Left ventricle myocardium inferior (tissue), 1 donor: ENCODE measurements around the gene LUZP2. TPM values are rescaled to one million over a fixed set of nuclear protein-coding genes. Genes with fewer than 3 reads are reported as not detected.

Experiments used
- DNase-seq: peaks from one replicate; pipeline ENCODE4 v3.0.0-alpha.2; 2020
- H3K27ac ChIP-seq: fragments of 200-600 bp; replicated peaks from 2 replicates; pipeline ENCODE4 v1.8.0; 2021
- H3K27me3 ChIP-seq: fragments of 200-600 bp; 2 replicates; pipeline ENCODE4 v1.8.0; 2021; ENCODE audit warnings: low read depth
- H3K36me3 ChIP-seq: fragments of 200-600 bp; 2 replicates; pipeline ENCODE4 v1.8.0; 2021
- H3K4me1 ChIP-seq: fragments of 200-600 bp; 2 replicates; pipeline ENCODE4 v1.8.0; 2021
- H3K4me3 ChIP-seq: fragments of 200-600 bp; 2 replicates; pipeline ENCODE4 v1.8.0; 2021; ENCODE audit warnings: mild to moderate bottlenecking, moderate library complexity
- H3K9me3 ChIP-seq: fragments of 200-600 bp; replicated peaks from 2 replicates; pipeline ENCODE4 v1.8.0; 2021
- CTCF ChIP-seq: fragments of 200-600 bp; IDR thresholded peaks from 2 replicates; pipeline ENCODE4 v1.8.0; 2021; ENCODE audit warnings: antibody characterized with exemption, mild to moderate bottlenecking, borderline replicate concordance
- intact Hi-C: fragments of 100-400 bp; cut with micrococcal nuclease; formaldehyde crosslinking; loops from one replicate; pipeline ENCODE4 v1.11.0; 2022
- total RNA-seq: library from RNA; stranded (reverse); fragmentation: NEBNext Ultra II Directional; extraction: Animal tissue kit (Norgen Biotek cat#: 25700); gene quantifications from one replicate; pipeline ENCODE4 v1.2.1, GENCODE V29; 2021
- donor health status: DM: no; HTN: yes; CAD: no; lungs with severe emphysema.

LUZP2 gene
- total RNA-seq, 1 donor from 2014 or later: not detected

DNA sequence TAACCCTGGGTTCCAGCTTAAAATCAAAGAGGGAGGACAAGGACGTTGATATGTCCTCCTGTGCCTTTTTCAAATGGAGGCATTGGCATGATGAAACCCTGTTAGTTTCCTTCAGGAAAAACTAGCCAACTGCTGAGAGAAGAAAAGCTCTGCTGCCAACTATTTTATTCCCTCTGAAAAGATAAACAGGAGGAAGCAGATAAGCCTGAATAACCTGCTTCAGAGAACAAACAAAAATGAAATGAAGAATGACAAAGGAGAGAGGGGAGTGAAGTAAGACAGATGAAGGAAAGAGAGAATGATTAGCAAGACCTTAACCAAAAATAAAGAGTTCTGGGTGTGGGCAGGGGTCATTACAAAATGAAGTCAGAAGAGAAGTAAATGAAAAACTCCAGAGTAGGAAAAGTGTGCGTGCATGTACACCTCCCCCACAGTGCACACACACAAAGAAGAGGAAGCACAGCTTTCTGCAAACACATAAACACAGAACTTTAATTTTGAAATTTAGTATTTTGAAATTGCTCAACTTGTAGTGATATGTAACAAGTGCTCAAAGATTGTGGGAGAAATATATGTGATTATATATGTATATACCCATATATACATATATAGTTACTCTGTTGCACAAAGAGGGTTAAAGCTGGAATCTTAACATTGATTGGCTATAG is 332.2 kb downstream of the LUZP2 start:
- intact Hi-C loops: no loop called here
- no peak for DNase-seq
- no peaks in the 10 kb centered on the region for H3K9me3 ChIP-seq
- no peaks in the 10 kb centered on the region for H3K4me1 ChIP-seq
- TF ChIP-seq CTCF: no peak
- no peaks in the 10 kb centered on the region for H3K36me3 ChIP-seq
- H3K4me3 ChIP-seq: no peak overlapping the region
- no peaks in the 10 kb centered on the region for H3K27me3 ChIP-seq
- H3K27ac ChIP-seq: no peak overlapping the region

DNA sequence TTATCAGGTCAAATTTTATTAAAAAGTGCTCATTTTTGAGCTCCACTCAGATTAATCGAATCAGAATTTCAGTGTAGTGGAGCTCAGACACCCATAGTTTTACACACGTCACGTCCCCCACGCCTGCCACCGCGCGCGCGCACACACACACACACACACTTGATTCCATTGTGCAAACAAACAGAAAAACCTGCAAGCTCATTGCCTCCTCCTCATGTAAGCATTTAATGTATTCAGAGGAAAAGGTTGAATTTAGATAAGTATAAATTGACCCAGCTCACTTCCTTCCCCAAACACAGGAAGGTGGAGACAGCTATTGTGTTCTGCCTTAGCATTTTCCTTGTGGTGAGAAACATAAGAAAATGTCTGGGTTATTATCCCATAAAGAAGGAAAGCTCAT is 336.7 kb downstream of the LUZP2 start:
- intact Hi-C loops: no loop called here
- H3K4me1 ChIP-seq: no peaks in the 10 kb centered on the region
- H3K27me3 ChIP-seq: no peaks in the 10 kb centered on the region
- no peak for DNase-seq
- H3K9me3 ChIP-seq: no peaks in the 10 kb centered on the region
- H3K4me3 ChIP-seq: no peak overlapping the region
- no peak overlapping the region for H3K27ac ChIP-seq
- TF ChIP-seq CTCF: no peak
- no peaks in the 10 kb centered on the region for H3K36me3 ChIP-seq

DNA sequence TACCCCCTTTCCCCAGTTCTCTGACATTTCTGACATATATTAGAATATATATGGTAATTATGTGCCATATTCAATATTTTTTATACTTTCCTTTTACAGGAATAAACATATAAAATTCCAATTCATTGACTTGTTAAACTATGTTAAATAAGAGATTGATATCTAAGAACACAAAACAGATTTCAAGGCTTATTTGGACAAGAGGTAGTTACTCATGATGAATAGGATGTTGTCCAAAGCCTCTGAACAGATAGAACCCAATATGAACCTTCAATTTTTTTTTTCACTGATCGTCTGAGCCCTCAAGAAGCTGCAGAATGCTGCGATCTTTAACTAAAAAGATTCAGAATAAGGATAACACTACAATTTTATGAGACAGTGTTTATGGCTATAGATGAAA is 340.3 kb downstream of the LUZP2 start:
- H3K9me3 ChIP-seq: no peaks in the 10 kb centered on the region
- no peaks in the 10 kb centered on the region for H3K4me1 ChIP-seq
- H3K27ac ChIP-seq: no peak overlapping the region
- TF ChIP-seq CTCF: no peak
- no peak for DNase-seq
- H3K36me3 ChIP-seq: no peaks in the 10 kb centered on the region
- H3K27me3 ChIP-seq: no peaks in the 10 kb centered on the region
- H3K4me3 ChIP-seq: no peak overlapping the region
- intact Hi-C loops: no loop called here

DNA sequence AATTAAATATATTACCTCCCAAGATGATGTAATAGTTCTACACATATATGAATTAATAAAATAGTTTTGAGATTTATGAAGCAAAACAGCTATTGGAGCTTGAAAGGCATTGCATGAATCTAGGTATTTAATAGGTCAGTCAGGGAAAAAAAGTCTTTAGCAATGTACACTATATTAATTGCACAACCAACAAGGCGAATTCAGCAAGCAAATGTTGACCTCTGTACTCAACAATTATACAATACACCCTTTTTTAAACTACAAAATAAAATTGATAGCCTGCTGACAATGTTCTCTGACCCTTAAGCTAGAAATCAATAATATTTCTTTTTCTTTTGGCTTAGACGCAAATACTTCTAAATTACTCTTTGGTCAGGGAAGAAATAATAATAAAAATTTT is 345.5 kb downstream of the LUZP2 start:
- Histone ChIP-seq H3K36me3 (no peaks in the 10 kb centered on the region), H3K4me3 (no peak overlapping the region), H3K9me3 (no peaks in the 10 kb centered on the region), H3K27ac (no peak overlapping the region), H3K4me1 (no peaks in the 10 kb centered on the region), H3K27me3 (no peaks in the 10 kb centered on the region)
- intact Hi-C loops: no loop called here
- no peak for TF ChIP-seq CTCF
- DNase-seq: no peak

- no peak for TF ChIP-seq CTCF
- H3K27ac ChIP-seq: no peak overlapping the region
- intact Hi-C loops: no loop called here
- no peak for DNase-seq
- no peaks in the 10 kb centered on the region for H3K36me3 ChIP-seq
- H3K27me3 ChIP-seq: no peaks in the 10 kb centered on the region
- no peaks in the 10 kb centered on the region for H3K9me3 ChIP-seq
- no peak overlapping the region for H3K4me3 ChIP-seq
- no peaks in the 10 kb centered on the region for H3K4me1 ChIP-seq
Observed at GRCh38 chr11:24844406-24844805, 347.6 kb downstream of the LUZP2 start.
